GM20431 (cell line): ENCODE measurements around the gene RAB25.
"Not testable (repeated sequence)": the region's sequence is repeated elsewhere in the genome, so short reads cannot be mapped to it uniquely, and the experiment has no call there.

Experiments
- in situ Hi-C: fragments of 300-500 bp; cut with MseI, MboI; formaldehyde crosslinking; loops from one replicate; pipeline ENCODE4 v1.15.0; 2020; ENCODE audit warnings: low sequenced_read_pairs; ENCODE audit not compliant: unreplicated experiment

Gene RAB25

GRCh38 chr1:156114101-156114918 lies 53.4 kb downstream of the RAB25 start, which contains the start of gene LMNA:
LMNA (plus strand) TSS chr1:156114711; CDS start chr1:156114919, 208 bp downstream.
- in situ Hi-C loops: no loop called here

- in situ Hi-C loops: no loop called here
Observed at GRCh38 chr1:156114919-156115513, 54.1 kb downstream of the RAB25 start.

- in situ Hi-C loops: no loop called here
Observed at GRCh38 chr1:156115514-156116374, 54.8 kb downstream of the RAB25 start.

GRCh38 chr1:156116731-156117130 lies 55.8 kb downstream of the RAB25 start:
- in situ Hi-C loops: not testable (repeated sequence)

- in situ Hi-C loops: no loop called here
Observed at GRCh38 chr1:156117414-156118176, 56.6 kb downstream of the RAB25 start.

- in situ Hi-C loops: no loop called here
Observed at GRCh38 chr1:156118177-156118868, 57.4 kb downstream of the RAB25 start.

- in situ Hi-C loops: no loop called here
Observed at GRCh38 chr1:156119503-156120209, 58.7 kb downstream of the RAB25 start.
